ENCODE data around the gene UGT2B7.

UGT2B7 gene

GRCh38 chr4:69156913-69157312 lies 60.6 kb downstream of the UGT2B7 start:
- Histone ChIP-seq H3K4me1 (ENCODE audit: control insufficient read depth, insufficient read depth, low read length) (no peaks in the 10 kb centered on the region), H3K9me3 (ENCODE audit: control insufficient read depth in 2 of 2, low read length in 2 of 2) (no peaks in the 10 kb centered on the region), H3K36me3 (ENCODE audit: control insufficient read depth in 2 of 2, insufficient read depth in 2 of 2, low read length in 2 of 2) (no peaks in the 10 kb centered on the region), H3K4me3 (ENCODE audit: low read length in 2 of 2) (no peak overlapping the region), H3K27me3 (ENCODE audit: control insufficient read depth in 1 of 2, insufficient read depth in 2 of 2, low read length in 2 of 2) (no peaks in the 10 kb centered on the region), H3K27ac (ENCODE audit: low read length) (no peak overlapping the region), H3K9ac (ENCODE audit: low read length in 2 of 2) (no peak overlapping the region)
